Measurements from ENCODE around the gene RNASE1.
A peak's percentile ranks its signal among the peaks of the same experiment; 100 is the strongest.
"Not testable (repeated sequence)": the region's sequence is repeated elsewhere in the genome, so short reads cannot be mapped to it uniquely, and the experiment has no call there.

Gene RNASE1

DNA sequence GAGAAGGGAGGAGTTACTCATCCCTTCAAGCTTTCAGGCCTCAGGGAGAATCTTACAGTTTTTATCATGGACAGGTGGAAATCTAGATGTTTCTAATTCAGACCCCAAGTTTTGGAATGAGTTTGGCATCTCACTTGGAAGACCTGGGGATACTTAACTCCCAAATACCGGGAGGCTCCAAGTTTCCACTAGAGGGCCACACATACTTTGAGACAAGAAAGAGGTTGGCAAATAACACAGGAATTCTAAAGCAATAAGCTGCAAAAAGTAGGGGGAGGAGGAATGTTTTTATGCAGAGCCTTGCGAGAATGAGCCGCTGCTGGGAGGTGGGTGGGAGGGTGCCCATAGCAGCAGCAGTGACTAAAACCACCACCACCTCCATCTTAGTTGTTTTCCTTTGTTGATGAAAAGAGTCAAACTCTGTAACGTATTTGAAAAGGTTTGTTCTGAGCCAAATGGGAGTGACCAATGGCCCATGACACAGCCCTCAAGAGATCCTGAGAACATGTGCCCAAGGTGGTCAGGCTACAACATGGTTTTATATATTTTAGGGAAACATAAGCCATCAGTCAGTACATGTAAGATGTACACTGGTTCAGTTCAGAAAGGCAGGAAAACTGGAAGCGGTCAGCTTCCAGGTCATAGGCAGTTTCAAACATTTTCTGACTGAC is 34.2 kb upstream of the RNASE1 start:
- DNase-seq (ENCODE audit: low read depth in 2 of 2), result peak; percentile 45 to 50
- no peak overlapping the region for H3K4me3 ChIP-seq (replicated peaks in 1 of 2; ENCODE audit: low read depth in 2 of 2, low read length in 2 of 2)
- TF ChIP-seq, protein P1, sequence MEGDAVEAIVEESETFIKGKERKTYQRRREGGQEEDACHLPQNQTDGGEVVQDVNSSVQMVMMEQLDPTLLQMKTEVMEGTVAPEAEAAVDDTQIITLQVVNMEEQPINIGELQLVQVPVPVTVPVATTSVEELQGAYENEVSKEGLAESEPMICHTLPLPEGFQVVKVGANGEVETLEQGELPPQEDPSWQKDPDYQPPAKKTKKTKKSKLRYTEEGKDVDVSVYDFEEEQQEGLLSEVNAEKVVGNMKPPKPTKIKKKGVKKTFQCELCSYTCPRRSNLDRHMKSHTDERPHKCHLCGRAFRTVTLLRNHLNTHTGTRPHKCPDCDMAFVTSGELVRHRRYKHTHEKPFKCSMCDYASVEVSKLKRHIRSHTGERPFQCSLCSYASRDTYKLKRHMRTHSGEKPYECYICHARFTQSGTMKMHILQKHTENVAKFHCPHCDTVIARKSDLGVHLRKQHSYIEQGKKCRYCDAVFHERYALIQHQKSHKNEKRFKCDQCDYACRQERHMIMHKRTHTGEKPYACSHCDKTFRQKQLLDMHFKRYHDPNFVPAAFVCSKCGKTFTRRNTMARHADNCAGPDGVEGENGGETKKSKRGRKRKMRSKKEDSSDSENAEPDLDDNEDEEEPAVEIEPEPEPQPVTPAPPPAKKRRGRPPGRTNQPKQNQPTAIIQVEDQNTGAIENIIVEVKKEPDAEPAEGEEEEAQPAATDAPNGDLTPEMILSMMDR (IDR thresholded peaks at IDR 0.05; ENCODE audit: low read depth, low read length), result peak; percentile 32

DNA sequence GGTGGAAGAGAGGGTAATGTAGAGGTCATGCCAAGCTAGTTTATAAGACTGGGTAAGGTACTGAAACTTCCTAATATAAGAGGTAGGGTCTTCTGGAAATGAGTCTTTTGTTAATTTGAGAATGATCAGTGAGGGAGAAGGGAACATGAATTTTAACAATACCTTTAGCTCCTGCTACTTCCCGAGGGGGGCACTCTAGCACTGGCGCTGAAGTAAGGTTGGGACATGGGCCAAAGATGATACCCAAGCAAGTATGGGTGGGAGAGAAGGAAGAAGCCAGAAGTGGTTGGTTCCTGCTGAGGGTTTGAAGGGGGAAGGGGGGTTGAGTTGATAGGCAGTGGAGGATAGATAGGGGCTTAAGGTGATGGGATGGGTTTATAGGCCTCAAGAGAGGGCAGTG is 32.3 kb upstream of the RNASE1 start:
- TF ChIP-seq, protein P1 (IDR thresholded peaks at IDR 0.05; ENCODE audit: low read depth, low read length), result no peak
- DNase-seq (ENCODE audit: low read depth in 2 of 2), result no peak
- no peak overlapping the region for H3K4me3 ChIP-seq (replicated peaks in 1 of 2; ENCODE audit: low read depth in 2 of 2, low read length in 2 of 2)

DNA sequence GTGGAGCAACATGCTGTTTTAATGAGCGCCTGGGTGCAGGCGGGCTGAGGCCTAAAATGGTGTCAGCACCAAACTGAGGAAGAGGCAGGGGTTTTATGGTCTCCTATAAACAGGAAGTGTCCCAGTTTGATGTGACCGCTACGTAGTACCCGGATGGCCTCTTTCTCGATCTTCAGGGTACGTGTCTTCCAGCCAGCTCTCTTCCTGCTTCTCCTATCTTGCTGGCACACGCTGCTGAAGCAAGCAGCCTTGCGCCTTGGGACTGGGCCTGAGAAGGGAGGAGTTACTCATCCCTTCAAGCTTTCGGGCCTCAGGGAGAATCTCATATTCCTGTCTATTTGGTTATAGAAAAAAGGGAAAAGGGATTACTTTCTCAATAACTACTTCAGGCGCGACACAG is 28.2 kb upstream of the RNASE1 start:
- no peak overlapping the region for H3K4me3 ChIP-seq (replicated peaks in 1 of 2; ENCODE audit: low read depth in 2 of 2, low read length in 2 of 2)
- TF ChIP-seq, protein P1 (IDR thresholded peaks at IDR 0.05; ENCODE audit: low read depth, low read length), result no peak
- DNase-seq (ENCODE audit: low read depth in 2 of 2), result no peak

DNA sequence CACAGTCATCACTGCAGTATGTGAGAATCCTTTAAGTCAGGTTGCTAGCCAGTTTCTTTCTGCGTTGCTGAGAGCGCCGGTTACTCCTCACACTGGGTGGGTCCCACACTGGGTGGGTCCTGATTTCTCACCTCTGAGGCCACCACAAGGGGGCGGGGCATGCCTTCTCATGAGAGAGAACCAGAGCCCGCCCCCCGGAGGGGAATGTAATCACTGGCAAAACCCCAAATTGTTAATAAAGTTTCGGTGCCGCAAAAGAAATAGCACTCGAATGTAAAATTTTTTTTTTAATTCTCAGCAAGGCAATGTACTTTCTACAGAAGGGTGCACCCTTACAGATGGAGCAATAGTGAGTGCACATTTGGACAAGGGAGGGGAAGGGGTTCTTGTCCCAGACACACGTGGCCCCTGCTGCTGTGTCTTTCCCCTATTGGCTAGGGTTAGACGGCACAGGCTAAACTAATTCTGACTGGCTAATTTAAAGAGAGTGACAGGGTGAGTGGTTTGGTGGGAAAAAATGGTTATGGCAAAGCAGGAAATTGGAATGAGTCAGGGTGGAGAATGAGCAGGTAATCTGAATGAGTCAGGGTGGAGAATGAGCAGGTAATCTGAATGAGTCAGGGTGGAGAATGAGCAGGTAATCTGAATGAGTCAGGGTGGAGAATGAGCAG is 25.5 kb upstream of the RNASE1 start:
- DNase-seq (ENCODE audit: low read depth in 2 of 2); H3K4me3 ChIP-seq (replicated peaks in 1 of 2; ENCODE audit: low read depth in 2 of 2, low read length in 2 of 2): not testable (repeated sequence)

DNA sequence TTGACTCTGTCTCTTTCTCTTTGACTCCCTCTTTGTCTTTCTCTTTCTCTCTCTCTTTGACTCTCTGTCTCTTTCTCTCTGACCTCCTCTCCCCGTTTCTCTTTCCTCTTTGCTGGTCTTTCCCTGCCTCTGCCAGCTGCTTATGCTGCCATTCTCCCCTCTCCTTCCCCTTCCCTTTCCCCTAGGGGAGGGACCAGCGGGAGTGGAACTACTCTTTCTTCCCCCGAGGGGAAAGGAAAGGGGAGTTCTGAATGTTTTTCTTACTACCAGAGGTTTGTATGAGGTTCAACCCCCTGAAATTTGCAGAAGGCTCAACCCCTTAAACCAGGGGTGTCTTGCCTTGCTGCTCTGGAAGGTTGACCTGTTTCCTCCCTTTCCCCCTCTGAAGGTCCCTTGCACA is 24.7 kb upstream of the RNASE1 start:
- no peak for DNase-seq (ENCODE audit: low read depth in 2 of 2)
- H3K4me3 ChIP-seq (replicated peaks in 1 of 2; ENCODE audit: low read depth in 2 of 2, low read length in 2 of 2), result no peak overlapping the region
- TF ChIP-seq, protein P1 (IDR thresholded peaks at IDR 0.05; ENCODE audit: low read depth, low read length), result no peak

DNA sequence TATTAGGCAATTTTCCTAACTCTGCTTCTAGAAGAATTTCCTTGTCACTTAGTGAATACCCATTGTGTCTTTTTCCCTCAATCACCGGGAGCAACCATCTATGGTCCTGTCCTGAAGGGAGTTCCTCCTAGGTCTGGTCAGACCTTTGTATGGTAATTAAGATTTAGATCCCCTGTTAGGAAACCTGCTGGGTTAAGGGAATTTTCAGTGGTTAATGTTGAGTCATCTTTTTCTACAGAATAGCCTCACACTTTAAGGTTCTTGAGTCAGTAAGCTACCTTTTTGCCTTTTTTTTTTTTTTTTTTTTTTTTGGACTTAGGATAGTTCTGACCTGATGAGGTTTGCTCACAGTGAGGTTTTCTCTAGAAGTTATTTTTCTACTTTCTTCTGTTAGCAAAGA is 24.0 kb upstream of the RNASE1 start:
- not testable (repeated sequence) for H3K4me3 ChIP-seq (replicated peaks in 1 of 2; ENCODE audit: low read depth in 2 of 2, low read length in 2 of 2); DNase-seq (ENCODE audit: low read depth in 2 of 2)

DNA sequence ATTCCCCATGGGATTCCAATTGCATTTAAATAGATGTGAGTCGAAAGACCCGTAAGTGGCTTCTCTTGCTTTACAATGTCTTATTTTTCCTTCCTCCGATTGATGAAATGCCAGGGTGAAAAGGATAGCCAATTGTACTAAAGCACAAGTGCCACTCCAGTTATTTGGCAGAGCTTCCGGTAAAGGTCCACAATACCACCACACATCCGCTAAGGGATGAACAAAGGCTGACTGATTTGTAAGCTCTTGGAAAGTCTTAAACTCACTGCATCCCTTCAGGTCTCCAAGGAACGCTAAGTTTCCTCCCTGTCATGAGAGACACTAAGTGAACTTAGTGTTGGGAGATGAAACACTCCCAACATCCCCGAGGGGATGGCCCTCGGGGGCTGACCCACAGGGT is 21.2 kb upstream of the RNASE1 start:
- no peak for DNase-seq (ENCODE audit: low read depth in 2 of 2)

DNA sequence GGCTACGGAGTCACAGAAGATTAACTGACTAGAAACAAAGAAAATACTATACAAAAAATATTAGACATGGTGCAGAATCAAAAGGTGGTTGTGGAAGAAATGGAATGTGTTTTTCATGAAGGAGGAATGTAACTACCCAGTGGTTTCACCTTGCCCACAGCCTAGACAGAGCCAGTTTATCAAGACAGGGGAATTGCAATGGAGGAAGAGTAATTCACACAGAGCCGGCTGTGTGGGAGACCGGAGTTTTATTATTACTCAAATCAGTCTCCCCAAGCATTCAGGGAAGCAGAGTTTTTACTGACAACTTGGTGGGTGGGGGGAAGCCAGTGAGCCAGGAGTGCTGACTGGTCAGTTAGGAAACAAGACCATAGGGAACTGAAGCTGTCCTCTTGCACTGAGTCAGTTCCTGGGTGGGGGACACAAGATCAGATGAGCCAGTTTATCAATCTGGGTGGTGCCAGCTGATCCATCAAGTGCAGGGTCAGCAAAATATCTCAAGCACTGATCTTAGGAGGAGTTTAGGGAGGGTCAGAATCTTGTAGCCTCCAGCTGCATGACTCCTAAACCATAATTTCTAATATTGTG is 19.0 kb upstream of the RNASE1 start:
- not testable (repeated sequence) for DNase-seq (ENCODE audit: low read depth in 2 of 2); H3K4me3 ChIP-seq (replicated peaks in 1 of 2; ENCODE audit: low read depth in 2 of 2, low read length in 2 of 2)

More for the DNA sequence above, 21.2 kb upstream of the RNASE1 start:
- TF ChIP-seq, protein P1 (IDR thresholded peaks at IDR 0.05; ENCODE audit: low read depth, low read length), result no peak
- no peak overlapping the region for H3K4me3 ChIP-seq (replicated peaks in 1 of 2; ENCODE audit: low read depth in 2 of 2, low read length in 2 of 2)

Measured in cardiac fibroblast (primary cell).